Stimulated activated CD4-positive, alpha-beta T cell treated with anti-CD3 and anti-CD28 coated beads, Interleukin-1b, Interleukin-23, amount 100 ng/mL, for 1 hour (primary cell): Measurements from ENCODE around the gene MTHFS.
A peak's percentile ranks its signal among the peaks of the same experiment; 100 is the strongest.
"Not testable (repeated sequence)": the region's sequence is repeated elsewhere in the genome, so short reads cannot be mapped to it uniquely, and the experiment has no call there.

ENCODE experiments used
- DNase-seq, 2 donors: peaks; one replicate each; pipeline ENCODE4 v3.0.0-alpha.2; 2020; ENCODE audit warnings: low read depth in 2 of 2

The MTHFS gene

GRCh38 chr15:79915776-79916501 is 19.1 kb upstream of the MTHFS start:
- not testable (repeated sequence) for DNase-seq

GRCh38 chr15:79914728-79915127 is 17.9 kb upstream of the MTHFS start:
- no peak for DNase-seq

- not testable (repeated sequence) for DNase-seq
Observed at GRCh38 chr15:79909556-79910335, 12.9 kb upstream of the MTHFS start.

- DNase-seq: no peak
Observed at GRCh38 chr15:79904271-79904670, 7.5 kb upstream of the MTHFS start.

GRCh38 chr15:79903626-79904025 is 6.8 kb upstream of the MTHFS start:
- no peak for DNase-seq

GRCh38 chr15:79903144-79903543 is 6.3 kb upstream of the MTHFS start:
- no peak for DNase-seq

GRCh38 chr15:79901958-79902357 is 5.1 kb upstream of the MTHFS start:
- DNase-seq: no peak

GRCh38 chr15:79900818-79901378 is 4.1 kb upstream of the MTHFS start:
- DNase-seq: not testable (repeated sequence)

- no peak for DNase-seq
Observed at GRCh38 chr15:79900087-79900486, 3.3 kb upstream of the MTHFS start.

GRCh38 chr15:79898786-79899185 is 2.0 kb upstream of the MTHFS start:
- DNase-seq: not testable (repeated sequence)

GRCh38 chr15:79898369-79898768 is 1.6 kb upstream of the MTHFS start:
- DNase-seq: no peak

GRCh38 chr15:79897701-79898113 is 893 bp upstream of the MTHFS start:
- DNase-seq: no peak

GRCh38 chr15:79897380-79897678 is 515 bp upstream of the MTHFS start:
- no peak for DNase-seq

- DNase-seq: peak in 1 of 2 donors; percentile 33
Observed at GRCh38 chr15:79896131-79896633, 632 bp downstream of the MTHFS start.

GRCh38 chr15:79887054-79887930 is 9.5 kb downstream of the MTHFS start:
- DNase-seq: no peak

GRCh38 chr15:79886124-79886523 is 10.7 kb downstream of the MTHFS start:
- no peak for DNase-seq

GRCh38 chr15:79884204-79884596 is 12.6 kb downstream of the MTHFS start:
- DNase-seq: no peak

GRCh38 chr15:79883579-79884203 is 13.1 kb downstream of the MTHFS start:
- no peak for DNase-seq

- DNase-seq: no peak
Observed at GRCh38 chr15:79881668-79882067, 15.1 kb downstream of the MTHFS start.

GRCh38 chr15:79881254-79881653 is 15.6 kb downstream of the MTHFS start:
- DNase-seq: no peak

GRCh38 chr15:79878078-79878705 is 18.6 kb downstream of the MTHFS start:
- DNase-seq: no peak
